GM19328 (cell line): ENCODE data around the gene EHD1.

Experiments
- ATAC-seq: cut with Tn5 transposase; IDR thresholded peaks from one replicate; pipeline ENCODE4 v1.9.1; 2021; ENCODE audit warnings: mild to moderate bottlenecking, moderate library complexity; ENCODE audit not compliant: unreplicated experiment

The EHD1 gene

GRCh38 chr11:64910451-64911093, 32.2 kb upstream of the EHD1 start:
- no peak for ATAC-seq

- no peak for ATAC-seq
These were observed 31.4 kb upstream of the EHD1 start for GRCh38 chr11:64909653-64910343.

GRCh38 chr11:64908766-64909165, 30.3 kb upstream of the EHD1 start:
- ATAC-seq, result no peak

GRCh38 chr11:64906314-64906635, 27.9 kb upstream of the EHD1 start:
- ATAC-seq, result no peak

GRCh38 chr11:64905516-64906313, 27.3 kb upstream of the EHD1 start:
- ATAC-seq, result no peak

- ATAC-seq, result no peak
These were observed 24.9 kb upstream of the EHD1 start for GRCh38 chr11:64903291-64903833.

- ATAC-seq, result no peak
These were observed 23.9 kb upstream of the EHD1 start for GRCh38 chr11:64902102-64902900.

- ATAC-seq, result no peak
These were observed 22.4 kb upstream of the EHD1 start for GRCh38 chr11:64900774-64901173.

- ATAC-seq, result no peak
These were observed 21.9 kb upstream of the EHD1 start for GRCh38 chr11:64900263-64900678.

- ATAC-seq, result no peak
These were observed 20.1 kb upstream of the EHD1 start for GRCh38 chr11:64898541-64898940.

GRCh38 chr11:64898076-64898445, 19.6 kb upstream of the EHD1 start:
- no peak for ATAC-seq

GRCh38 chr11:64897381-64898075, 19.1 kb upstream of the EHD1 start:
- no peak for ATAC-seq

GRCh38 chr11:64896448-64897022, 18.1 kb upstream of the EHD1 start:
- no peak for ATAC-seq

GRCh38 chr11:64894812-64895452, 16.5 kb upstream of the EHD1 start:
- ATAC-seq, result no peak

- ATAC-seq, result no peak
These were observed 15.8 kb upstream of the EHD1 start for GRCh38 chr11:64894070-64894811.

- ATAC-seq, result no peak
These were observed 15.0 kb upstream of the EHD1 start for GRCh38 chr11:64893194-64894069.

GRCh38 chr11:64892838-64893193, 14.4 kb upstream of the EHD1 start:
- ATAC-seq, result no peak

GRCh38 chr11:64892411-64892831, 14.0 kb upstream of the EHD1 start:
- no peak for ATAC-seq
